ENCODE results near the gene VWA5B1.

Gene VWA5B1

GRCh38 chr1:20356850-20357459, 66.3 kb downstream of the VWA5B1 start:
- WGBS (ENCODE audit: extremely low coverage, insufficient coverage, low lambda C conversion rate), result no CpG with 5 or more reads among the region's 8 CpGs
- Histone ChIP-seq H2BK5ac (ENCODE audit: low read length) (no peak overlapping the region), H4K8ac (ENCODE audit: low read depth, low read length) (no peak overlapping the region), H3K56ac (ENCODE audit: low read length) (no peak overlapping the region), H3K36me3 (ENCODE audit: control insufficient read depth, insufficient read depth, low read length) (no peaks in the 10 kb centered on the region), H3K23ac (ENCODE audit: low read length) (no peak overlapping the region), H4K5ac (ENCODE audit: low read length) (no peak overlapping the region), H3K4me1 (ENCODE audit: control insufficient read depth, low read depth, low read length) (no peaks in the 10 kb centered on the region), H3K9ac (ENCODE audit: low read length) (no peak overlapping the region), H3K4me3 (ENCODE audit: low read length) (no peak overlapping the region), H2AK5ac (ENCODE audit: low read length) (no peak overlapping the region), H3K18ac (ENCODE audit: low read length) (no peak overlapping the region), H3K79me2 (ENCODE audit: control insufficient read depth, insufficient read depth, low read length) (no peaks in the 10 kb centered on the region), H3K4ac (ENCODE audit: low read depth, low read length) (no peak overlapping the region), H3K27ac (ENCODE audit: low read depth, low read length) (no peak overlapping the region), H2BK120ac (ENCODE audit: low read depth, low read length) (no peak overlapping the region), H3K27me3 (ENCODE audit: insufficient read depth, low read length, poor library complexity) (no peaks in the 10 kb centered on the region), H3K79me1 (ENCODE audit: low read length) (no peaks in the 10 kb centered on the region), H3K4me2 (ENCODE audit: low read length) (no peak overlapping the region), H2BK15ac (replicated peaks; ENCODE audit: low read depth) (no peak overlapping the region)
- DNase-seq, result no peak

- no peaks in the 10 kb centered on the region for H3K27me3 ChIP-seq (ENCODE audit: insufficient read depth, low read length, poor library complexity)
- no CpG with 5 or more reads among the region's 8 CpGs for WGBS (ENCODE audit: extremely low coverage, insufficient coverage, low lambda C conversion rate)
- no peak overlapping the region for H3K9ac ChIP-seq (ENCODE audit: low read length)
Observed at GRCh38 chr1:20357796-20358195, 67.1 kb downstream of the VWA5B1 start.

GRCh38 chr1:20358761-20359263, 68.1 kb downstream of the VWA5B1 start:
- no peaks in the 10 kb centered on the region for H3K36me3 ChIP-seq (ENCODE audit: control insufficient read depth, insufficient read depth, low read length)
- no peaks in the 10 kb centered on the region for H3K79me1 ChIP-seq (ENCODE audit: low read length)
- no peak overlapping the region for H3K4me2 ChIP-seq (ENCODE audit: low read length)
- H3K27me3 ChIP-seq (ENCODE audit: insufficient read depth, low read length, poor library complexity), result no peaks in the 10 kb centered on the region
- no peak overlapping the region for H2AK5ac ChIP-seq (ENCODE audit: low read length)
- no peak overlapping the region for H3K4ac ChIP-seq (ENCODE audit: low read depth, low read length)
- H3K27ac ChIP-seq (ENCODE audit: low read depth, low read length), result no peak overlapping the region
- H2BK15ac ChIP-seq (replicated peaks; ENCODE audit: low read depth), result no peak overlapping the region
- H2BK120ac ChIP-seq (ENCODE audit: low read depth, low read length), result no peak overlapping the region
- H3K9ac ChIP-seq (ENCODE audit: low read length), result no peak overlapping the region
- H4K5ac ChIP-seq (ENCODE audit: low read length), result no peak overlapping the region
- no peak overlapping the region for H3K23ac ChIP-seq (ENCODE audit: low read length)
- no CpG with 5 or more reads among the region's 12 CpGs for WGBS (ENCODE audit: extremely low coverage, insufficient coverage, low lambda C conversion rate)
- no peaks in the 10 kb centered on the region for H3K79me2 ChIP-seq (ENCODE audit: control insufficient read depth, insufficient read depth, low read length)
- H4K8ac ChIP-seq (ENCODE audit: low read depth, low read length), result no peak overlapping the region
- no peak overlapping the region for H3K56ac ChIP-seq (ENCODE audit: low read length)
- H3K18ac ChIP-seq (ENCODE audit: low read length), result no peak overlapping the region
- H3K4me1 ChIP-seq (ENCODE audit: control insufficient read depth, low read depth, low read length), result no peaks in the 10 kb centered on the region
- H3K4me3 ChIP-seq (ENCODE audit: low read length), result no peak overlapping the region
- no peak overlapping the region for H2BK5ac ChIP-seq (ENCODE audit: low read length)
- no peak for DNase-seq

More at GRCh38 chr1:20357796-20358195, 67.1 kb downstream of the VWA5B1 start:
- Histone ChIP-seq H3K56ac (ENCODE audit: low read length) (no peak overlapping the region), H2BK120ac (ENCODE audit: low read depth, low read length) (no peak overlapping the region), H3K79me2 (ENCODE audit: control insufficient read depth, insufficient read depth, low read length) (no peaks in the 10 kb centered on the region), H2BK15ac (replicated peaks; ENCODE audit: low read depth) (no peak overlapping the region), H3K18ac (ENCODE audit: low read length) (no peak overlapping the region), H3K27ac (ENCODE audit: low read depth, low read length) (no peak overlapping the region), H3K4me2 (ENCODE audit: low read length) (no peak overlapping the region), H4K8ac (ENCODE audit: low read depth, low read length) (no peak overlapping the region), H2AK5ac (ENCODE audit: low read length) (no peak overlapping the region), H4K5ac (ENCODE audit: low read length) (no peak overlapping the region), H3K4ac (ENCODE audit: low read depth, low read length) (no peak overlapping the region), H3K36me3 (ENCODE audit: control insufficient read depth, insufficient read depth, low read length) (no peaks in the 10 kb centered on the region), H3K4me1 (ENCODE audit: control insufficient read depth, low read depth, low read length) (no peaks in the 10 kb centered on the region), H3K23ac (ENCODE audit: low read length) (no peak overlapping the region), H3K4me3 (ENCODE audit: low read length) (no peak overlapping the region), H3K79me1 (ENCODE audit: low read length) (no peaks in the 10 kb centered on the region), H2BK5ac (ENCODE audit: low read length) (no peak overlapping the region)
- DNase-seq, result no peak

- H2BK120ac ChIP-seq (ENCODE audit: low read depth, low read length), result no peak overlapping the region
- no peaks in the 10 kb centered on the region for H3K36me3 ChIP-seq (ENCODE audit: control insufficient read depth, insufficient read depth, low read length)
- WGBS (ENCODE audit: extremely low coverage, insufficient coverage, low lambda C conversion rate), result no CpG with 5 or more reads among the region's 15 CpGs
- no peaks in the 10 kb centered on the region for H3K27me3 ChIP-seq (ENCODE audit: insufficient read depth, low read length, poor library complexity)
- H3K4me1 ChIP-seq (ENCODE audit: control insufficient read depth, low read depth, low read length), result no peaks in the 10 kb centered on the region
- no peak overlapping the region for H2AK5ac ChIP-seq (ENCODE audit: low read length)
- H3K23ac ChIP-seq (ENCODE audit: low read length), result no peak overlapping the region
- H2BK5ac ChIP-seq (ENCODE audit: low read length), result no peak overlapping the region
- no peak overlapping the region for H3K4me3 ChIP-seq (ENCODE audit: low read length)
- H3K56ac ChIP-seq (ENCODE audit: low read length), result no peak overlapping the region
- H2BK15ac ChIP-seq (replicated peaks; ENCODE audit: low read depth), result no peak overlapping the region
- no peak overlapping the region for H3K18ac ChIP-seq (ENCODE audit: low read length)
- no peak overlapping the region for H4K8ac ChIP-seq (ENCODE audit: low read depth, low read length)
- H4K5ac ChIP-seq (ENCODE audit: low read length), result no peak overlapping the region
- H3K79me2 ChIP-seq (ENCODE audit: control insufficient read depth, insufficient read depth, low read length), result no peaks in the 10 kb centered on the region
- no peak overlapping the region for H3K4me2 ChIP-seq (ENCODE audit: low read length)
- no peak for DNase-seq
- no peaks in the 10 kb centered on the region for H3K79me1 ChIP-seq (ENCODE audit: low read length)
- H3K9ac ChIP-seq (ENCODE audit: low read length), result no peak overlapping the region
- no peak overlapping the region for H3K27ac ChIP-seq (ENCODE audit: low read depth, low read length)
- H3K4ac ChIP-seq (ENCODE audit: low read depth, low read length), result no peak overlapping the region
Observed at GRCh38 chr1:20359451-20360330, 69.0 kb downstream of the VWA5B1 start.

- Histone ChIP-seq H3K56ac (ENCODE audit: low read length) (no peak overlapping the region), H3K36me3 (ENCODE audit: control insufficient read depth, insufficient read depth, low read length) (no peaks in the 10 kb centered on the region), H3K23ac (ENCODE audit: low read length) (no peak overlapping the region), H3K4me1 (ENCODE audit: control insufficient read depth, low read depth, low read length) (no peaks in the 10 kb centered on the region), H2AK5ac (ENCODE audit: low read length) (no peak overlapping the region), H4K5ac (ENCODE audit: low read length) (no peak overlapping the region), H3K18ac (ENCODE audit: low read length) (no peak overlapping the region), H3K79me2 (ENCODE audit: control insufficient read depth, insufficient read depth, low read length) (no peaks in the 10 kb centered on the region), H2BK15ac (replicated peaks; ENCODE audit: low read depth) (no peak overlapping the region), H3K4ac (ENCODE audit: low read depth, low read length) (no peak overlapping the region), H3K27me3 (ENCODE audit: insufficient read depth, low read length, poor library complexity) (peaks cover 16% of the 10 kb centered on the region), H2BK120ac (ENCODE audit: low read depth, low read length) (no peak overlapping the region), H2BK5ac (ENCODE audit: low read length) (no peak overlapping the region), H3K27ac (ENCODE audit: low read depth, low read length) (no peak overlapping the region), H4K8ac (ENCODE audit: low read depth, low read length) (no peak overlapping the region), H3K4me3 (ENCODE audit: low read length) (no peak overlapping the region), H3K79me1 (ENCODE audit: low read length) (no peaks in the 10 kb centered on the region), H3K4me2 (ENCODE audit: low read length) (no peak overlapping the region), H3K9ac (ENCODE audit: low read length) (no peak overlapping the region)
- WGBS (ENCODE audit: extremely low coverage, insufficient coverage, low lambda C conversion rate), result no CpG with 5 or more reads among the region's 7 CpGs
- no peak for DNase-seq
Observed at GRCh38 chr1:20361401-20361800, 70.7 kb downstream of the VWA5B1 start.
